Vagina (tissue), 2 donors: ENCODE results near the gene ARHGAP31.

Experiments
- POLR2A ChIP-seq, 2 donors: fragments of 450-650 bp; IDR thresholded peaks; one replicate each; pipeline ENCODE4 v1.6.1; 2017; ENCODE audit warnings: antibody characterized with exemption in 2 of 2, mild to moderate bottlenecking in 2 of 2, moderate library complexity in 2 of 2
- POLR2AphosphoS5 ChIP-seq, 2 donors: sonication (generic); formaldehyde crosslinking; IDR thresholded peaks; one replicate each; pipeline ENCODE4 v1.9.0; 2017; ENCODE audit warnings: antibody characterized with exemption in 2 of 2, mild to moderate bottlenecking in 2 of 2, low read depth in 1 of 2; ENCODE audit not compliant: insufficient read depth in 1 of 2
- TF ChIP-seq, protein P1 (sequence below), 3 experiments: fragments of 450-650 bp in 2 of 3; fragments of 200-600 bp in 1 of 3; sonication (generic) in 1 of 3; IDR thresholded peaks; one replicate each; pipeline ENCODE4 v1.5.1; 2017 to 2019; ENCODE audit warnings: antibody characterized with exemption in 3 of 3, mild to moderate bottlenecking in 2 of 3, moderate library complexity in 2 of 3

DNA sequence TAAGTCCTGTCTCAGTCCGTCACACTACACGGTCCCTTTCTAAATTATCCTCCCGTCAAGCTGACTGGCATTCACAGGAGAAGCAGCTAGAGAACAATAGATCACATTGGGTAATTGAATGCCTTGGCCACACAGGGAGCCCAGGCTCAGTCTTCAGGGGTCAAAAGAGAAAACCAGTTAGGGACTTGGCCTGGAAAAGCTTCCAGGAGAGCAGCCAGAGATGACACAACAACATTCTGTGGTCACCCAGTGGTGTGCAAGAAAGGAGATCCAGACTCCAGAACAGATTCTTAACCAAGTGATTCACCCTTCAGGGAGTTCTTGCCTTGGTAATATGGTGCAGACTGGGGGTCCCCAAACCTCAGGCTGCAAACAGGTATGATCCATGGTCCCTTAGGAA, 15.9 kb downstream of the ARHGAP31 start:
- TF ChIP-seq, protein P1, sequence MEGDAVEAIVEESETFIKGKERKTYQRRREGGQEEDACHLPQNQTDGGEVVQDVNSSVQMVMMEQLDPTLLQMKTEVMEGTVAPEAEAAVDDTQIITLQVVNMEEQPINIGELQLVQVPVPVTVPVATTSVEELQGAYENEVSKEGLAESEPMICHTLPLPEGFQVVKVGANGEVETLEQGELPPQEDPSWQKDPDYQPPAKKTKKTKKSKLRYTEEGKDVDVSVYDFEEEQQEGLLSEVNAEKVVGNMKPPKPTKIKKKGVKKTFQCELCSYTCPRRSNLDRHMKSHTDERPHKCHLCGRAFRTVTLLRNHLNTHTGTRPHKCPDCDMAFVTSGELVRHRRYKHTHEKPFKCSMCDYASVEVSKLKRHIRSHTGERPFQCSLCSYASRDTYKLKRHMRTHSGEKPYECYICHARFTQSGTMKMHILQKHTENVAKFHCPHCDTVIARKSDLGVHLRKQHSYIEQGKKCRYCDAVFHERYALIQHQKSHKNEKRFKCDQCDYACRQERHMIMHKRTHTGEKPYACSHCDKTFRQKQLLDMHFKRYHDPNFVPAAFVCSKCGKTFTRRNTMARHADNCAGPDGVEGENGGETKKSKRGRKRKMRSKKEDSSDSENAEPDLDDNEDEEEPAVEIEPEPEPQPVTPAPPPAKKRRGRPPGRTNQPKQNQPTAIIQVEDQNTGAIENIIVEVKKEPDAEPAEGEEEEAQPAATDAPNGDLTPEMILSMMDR (IDR thresholded peaks at IDR 0.05), result no peak
- TF ChIP-seq POLR2A (IDR thresholded peaks at IDR 0.05), result no peak
- no peak for TF ChIP-seq POLR2AphosphoS5 (IDR thresholded peaks at IDR 0.05; ENCODE audit: insufficient read depth in 1 of 2, low read depth in 1 of 2)
